ENCODE measurements around the gene TH. TPM values are rescaled to one million over a fixed set of nuclear protein-coding genes. Genes with fewer than 3 reads are reported as not detected.

TH gene
- total and polyA plus RNA-seq, 2 of the 4 experiments (the other 2 are of a cell fraction) = 0.10 TPM; not detected in 1

DNA sequence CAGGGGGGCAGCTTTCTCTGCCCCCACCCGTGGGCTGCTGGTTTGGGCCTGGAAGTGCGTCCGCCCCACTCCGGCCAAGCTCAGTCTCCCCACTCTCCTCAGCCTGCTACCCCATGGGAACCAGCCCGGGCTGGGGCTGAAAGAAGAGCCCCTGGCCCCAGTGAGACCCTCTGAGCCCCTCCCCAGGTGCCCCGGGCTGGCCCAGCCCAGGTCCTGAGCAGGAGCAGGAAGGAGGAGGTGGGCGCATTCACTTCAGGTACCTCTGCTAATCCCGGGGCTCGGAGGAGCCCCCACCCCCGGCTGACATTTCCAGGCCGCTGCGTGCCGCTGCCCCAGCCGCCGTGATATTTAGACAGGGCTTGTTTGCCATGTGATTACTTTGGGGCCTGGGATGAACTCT, 8.7 kb upstream of the TH start:
- Histone ChIP-seq H2BK20ac (ENCODE audit: low read depth, low read length) (no peak overlapping the region), H3K27ac (ENCODE audit: insufficient read depth, low read length) (no peak overlapping the region), H3K4me3 (ENCODE audit: insufficient read depth, low read depth, low read length) (no peak overlapping the region), H3K23ac (ENCODE audit: low read depth, low read length) (no peak overlapping the region), H2AK9ac (replicated peaks; ENCODE audit: low read depth, low read length, poor library complexity) (no peak overlapping the region), H3K9me1 (ENCODE audit: insufficient read depth, low read length) (peaks cover 6% of the 10 kb centered on the region), H3K9ac (ENCODE audit: low read depth, low read length) (no peak overlapping the region), H3K79me1 (ENCODE audit: low read depth in 1 of 2, low read length in 2 of 2) (no peaks in the 10 kb centered on the region), H3K27me3 (ENCODE audit: control insufficient read depth, insufficient read depth, low read length) (peaks cover 15% of the 10 kb centered on the region), H2BK15ac (ENCODE audit: low read depth, low read length) (no peak overlapping the region), H2BK120ac (ENCODE audit: low read depth, low read length) (no peak overlapping the region), H2AK5ac (ENCODE audit: low read depth, low read length) (no peak overlapping the region), H3K14ac (replicated peaks; ENCODE audit: low read depth, low read length) (no peak overlapping the region), H2BK5ac (ENCODE audit: low read depth, low read length, poor library complexity, severe bottlenecking) (no peak overlapping the region), H3K4me1 (ENCODE audit: control insufficient read depth, insufficient read depth, low read length) (no peaks in the 10 kb centered on the region), H2AFZ (replicated peaks; ENCODE audit: low read length, poor library complexity) (no peak overlapping the region), H3K56ac (ENCODE audit: extremely low read depth, insufficient read depth, low read length) (no peak overlapping the region), H4K8ac (ENCODE audit: low read depth in 2 of 2, low read length in 2 of 2) (no peak overlapping the region), H4K91ac (ENCODE audit: insufficient read depth, low read depth, low read length) (no peak overlapping the region), H3K4ac (ENCODE audit: low read depth, low read length) (no peak overlapping the region), H3K9me3 (ENCODE audit: control insufficient read depth, insufficient read depth, low read length) (no peaks in the 10 kb centered on the region), H3K36me3 (ENCODE audit: control insufficient read depth, insufficient read depth, low read length) (no peaks in the 10 kb centered on the region), H4K5ac (ENCODE audit: low read depth, low read length) (no peak overlapping the region), H3K4me2 (ENCODE audit: low read depth, low read length) (no peak overlapping the region), H3K18ac (ENCODE audit: low read depth, low read length) (no peak overlapping the region), H4K20me1 (ENCODE audit: insufficient read depth, low read length) (no peaks in the 10 kb centered on the region)
- ChIA-PET POLR2A (ENCODE audit: unreplicated experiment) (no interaction called here), CTCF (no interaction called here)
- intact Hi-C loops (cut with micrococcal nuclease) = no loop called here
- WGBS, 2 experiments (ENCODE audit: extremely low coverage in 2 of 2, insufficient read length in 1 of 2) = 78% methylated on average over 8 of the region's 15 CpGs; no CpG with 5 or more reads in 1 of the 2 experiments
- ATAC-seq (ENCODE audit: low read depth) (no peak), DNase-seq (no peak)
- dilution Hi-C loops (cut with HindIII; ENCODE audit: low sequenced_read_pairs, unreplicated experiment) = no loop called here
- no peak for TF ChIP-seq CHD1 (IDR thresholded peaks at IDR 0.05; ENCODE audit: low read depth, low read length)
- no peak for TF ChIP-seq SMC3 (IDR thresholded peaks at IDR 0.05; ENCODE audit: low read depth, low read length)
- no peak for TF ChIP-seq NFE2L2 (IDR thresholded peaks at IDR 0.05; ENCODE audit: low read depth, low read length)
- no peak for TF ChIP-seq POLR2A (IDR thresholded peaks at IDR 0.05; ENCODE audit: low read depth, low read length)
- no peak for TF ChIP-seq BHLHE40 (IDR thresholded peaks at IDR 0.05; ENCODE audit: low read depth, low read length)
- BruUV-seq (replicated peaks) = no TSS peak
- in situ Hi-C loops (cut with MboI; ENCODE audit: low sequenced_read_pairs) = loop anchor here (25.0 kb wide), 1 partner anchor 707 kb away; the partner anchor contains the start of gene CDKN1C
